GM21381 (cell line): ENCODE results near the gene TTN.
"Not testable (repeated sequence)": the region's sequence is repeated elsewhere in the genome, so short reads cannot be mapped to it uniquely, and the experiment has no call there.

Experiments used
- ATAC-seq: cut with Tn5 transposase; IDR thresholded peaks from one replicate; pipeline ENCODE4 v1.9.1; 2021; ENCODE audit warnings: mild to moderate bottlenecking, moderate library complexity; ENCODE audit not compliant: unreplicated experiment

The TTN gene

GRCh38 chr2:178677599-178677998 is 129.6 kb downstream of the TTN start:
- no peak for ATAC-seq

GRCh38 chr2:178676046-178676445 is 131.2 kb downstream of the TTN start:
- no peak for ATAC-seq

GRCh38 chr2:178674122-178674521 is 133.1 kb downstream of the TTN start:
- no peak for ATAC-seq

- ATAC-seq: no peak
Measured at GRCh38 chr2:178666458-178666857, 140.8 kb downstream of the TTN start.

- ATAC-seq: not testable (repeated sequence)
Measured at GRCh38 chr2:178658480-178658879, 148.7 kb downstream of the TTN start.

GRCh38 chr2:178650554-178650953 is 156.7 kb downstream of the TTN start:
- no peak for ATAC-seq

- no peak for ATAC-seq
Measured at GRCh38 chr2:178644919-178645318, 162.3 kb downstream of the TTN start.

- ATAC-seq: no peak
Measured at GRCh38 chr2:178641498-178641897, 165.7 kb downstream of the TTN start.

GRCh38 chr2:178635897-178636296 is 171.3 kb downstream of the TTN start:
- no peak for ATAC-seq

GRCh38 chr2:178632729-178633128 is 174.5 kb downstream of the TTN start:
- no peak for ATAC-seq

- ATAC-seq: no peak
Measured at GRCh38 chr2:178630581-178630980, 176.6 kb downstream of the TTN start.

GRCh38 chr2:178629463-178629862 is 177.8 kb downstream of the TTN start:
- ATAC-seq: no peak

GRCh38 chr2:178628605-178629004 is 178.6 kb downstream of the TTN start:
- ATAC-seq: no peak

- ATAC-seq: no peak
Measured at GRCh38 chr2:178627401-178627800, 179.8 kb downstream of the TTN start.

GRCh38 chr2:178615969-178616368 is 191.3 kb downstream of the TTN start:
- no peak for ATAC-seq

GRCh38 chr2:178602901-178603300 is 204.3 kb downstream of the TTN start:
- no peak for ATAC-seq

- ATAC-seq: no peak
Measured at GRCh38 chr2:178592655-178593054, 214.6 kb downstream of the TTN start.

GRCh38 chr2:178589335-178589734 is 217.9 kb downstream of the TTN start:
- no peak for ATAC-seq

GRCh38 chr2:178584666-178585065 is 222.6 kb downstream of the TTN start:
- no peak for ATAC-seq

- no peak for ATAC-seq
Measured at GRCh38 chr2:178579006-178579405, 228.2 kb downstream of the TTN start.

- ATAC-seq: no peak
Measured at GRCh38 chr2:178574789-178575188, 232.4 kb downstream of the TTN start.

GRCh38 chr2:178568227-178568626 is 239.0 kb downstream of the TTN start:
- ATAC-seq: no peak

- no peak for ATAC-seq
Measured at GRCh38 chr2:178553047-178553446, 254.2 kb downstream of the TTN start.

GRCh38 chr2:178550352-178550751 is 256.9 kb downstream of the TTN start:
- no peak for ATAC-seq
